ENCODE data around the gene C11orf52.

C11orf52 gene

GRCh38 chr11:111916768-111917167, 1.9 kb upstream of the C11orf52 start:
- Histone ChIP-seq H3K4me3 (ENCODE audit: low read length) (no peak overlapping the region), H3K27ac (ENCODE audit: low read length) (no peak overlapping the region), H2AFZ (ENCODE audit: low read depth, low read length) (no peak overlapping the region), H3K4me2 (ENCODE audit: low read length) (no peak overlapping the region), H3K27me3 (ENCODE audit: low read depth, low read length) (peaks cover 11% of the 10 kb centered on the region; the same call in 1 of the 2 replicates), H3K9me3 (ENCODE audit: insufficient read depth, low read length) (no peaks in the 10 kb centered on the region), H3K4me1 (ENCODE audit: low read length) (no peaks in the 10 kb centered on the region), H3K36me3 (replicated peaks; ENCODE audit: low read depth, low read length) (no peaks in the 10 kb centered on the region), H3K79me2 (ENCODE audit: low read length) (no peaks in the 10 kb centered on the region), H3K9ac (ENCODE audit: low read length) (no peak overlapping the region), H4K20me1 (ENCODE audit: insufficient read depth, low read length) (no peaks in the 10 kb centered on the region)
- TF ChIP-seq CTCF (IDR thresholded peaks at IDR 0.05; ENCODE audit: low read depth, low read length) (no peak), EZH2phosphoT487 (IDR thresholded peaks at IDR 0.05; ENCODE audit: low read depth) (no peak)

GRCh38 chr11:111917312-111917711, 1.4 kb upstream of the C11orf52 start:
- no peaks in the 10 kb centered on the region for H3K36me3 ChIP-seq (replicated peaks; ENCODE audit: low read depth, low read length)
- H3K9me3 ChIP-seq (ENCODE audit: insufficient read depth, low read length) = no peaks in the 10 kb centered on the region
- TF ChIP-seq CTCF (IDR thresholded peaks at IDR 0.05; ENCODE audit: low read depth, low read length) = no peak
- no peaks in the 10 kb centered on the region for H3K79me2 ChIP-seq (ENCODE audit: low read length)
- no peaks in the 10 kb centered on the region for H4K20me1 ChIP-seq (ENCODE audit: insufficient read depth, low read length)
- no peak overlapping the region for H2AFZ ChIP-seq (ENCODE audit: low read depth, low read length)
- H3K27ac ChIP-seq (ENCODE audit: low read length) = no peak overlapping the region
- H3K9ac ChIP-seq (ENCODE audit: low read length) = no peak overlapping the region
- no peaks in the 10 kb centered on the region for H3K4me1 ChIP-seq (ENCODE audit: low read length)
- no peak overlapping the region for H3K4me2 ChIP-seq (ENCODE audit: low read length)
- H3K4me3 ChIP-seq (ENCODE audit: low read length) = no peak overlapping the region
- H3K27me3 ChIP-seq (ENCODE audit: low read depth, low read length) = 0 out of 2 replicates have a peak, but pooled peaks cover 7% of the 10 kb centered on the region

- H2AFZ ChIP-seq (ENCODE audit: low read depth, low read length) = no peak overlapping the region
- no peaks in the 10 kb centered on the region for H3K79me2 ChIP-seq (ENCODE audit: low read length)
- no peak overlapping the region for H3K4me3 ChIP-seq (ENCODE audit: low read length)
- no peaks in the 10 kb centered on the region for H3K4me1 ChIP-seq (ENCODE audit: low read length)
- no peak overlapping the region for H3K27ac ChIP-seq (ENCODE audit: low read length)
- no peaks in the 10 kb centered on the region for H3K36me3 ChIP-seq (replicated peaks; ENCODE audit: low read depth, low read length)
- H4K20me1 ChIP-seq (ENCODE audit: insufficient read depth, low read length) = no peaks in the 10 kb centered on the region
- H3K9ac ChIP-seq (ENCODE audit: low read length) = no peak overlapping the region
- no peak overlapping the region for H3K4me2 ChIP-seq (ENCODE audit: low read length)
- TF ChIP-seq CTCF (IDR thresholded peaks at IDR 0.05; ENCODE audit: low read depth, low read length) = no peak
- TF ChIP-seq EZH2phosphoT487 (IDR thresholded peaks at IDR 0.05; ENCODE audit: low read depth) = no peak
- no peaks in the 10 kb centered on the region for H3K9me3 ChIP-seq (ENCODE audit: insufficient read depth, low read length)
- H3K27me3 ChIP-seq (ENCODE audit: low read depth, low read length) = peaks cover 7% of the 10 kb centered on the region; the same call in 1 of the 2 replicates
Measured at GRCh38 chr11:111917788-111918187, 925 bp upstream of the C11orf52 start.

- H3K27me3 ChIP-seq (ENCODE audit: low read depth, low read length) = peaks cover 8% of the 10 kb centered on the region; the same call in 1 of the 2 replicates
- H3K79me2 ChIP-seq (ENCODE audit: low read length) = no peaks in the 10 kb centered on the region
- H3K36me3 ChIP-seq (replicated peaks; ENCODE audit: low read depth, low read length) = no peaks in the 10 kb centered on the region
- H3K4me1 ChIP-seq (ENCODE audit: low read length) = no peaks in the 10 kb centered on the region
- no peaks in the 10 kb centered on the region for H3K9me3 ChIP-seq (ENCODE audit: insufficient read depth, low read length)
- no peak overlapping the region for H2AFZ ChIP-seq (ENCODE audit: low read depth, low read length)
- no peak overlapping the region for H3K4me2 ChIP-seq (ENCODE audit: low read length)
- H3K9ac ChIP-seq (ENCODE audit: low read length) = no peak overlapping the region
- no peak overlapping the region for H3K27ac ChIP-seq (ENCODE audit: low read length)
- no peaks in the 10 kb centered on the region for H4K20me1 ChIP-seq (ENCODE audit: insufficient read depth, low read length)
- no peak overlapping the region for H3K4me3 ChIP-seq (ENCODE audit: low read length)
- no peak for TF ChIP-seq CTCF (IDR thresholded peaks at IDR 0.05; ENCODE audit: low read depth, low read length)
Measured at GRCh38 chr11:111920908-111921307, 2.2 kb downstream of the C11orf52 start.
